K562 treated with DMSO at 1 percent for 4 hours (cell line): ENCODE measurements around the gene PRPH. TPM values are rescaled to one million over a fixed set of nuclear protein-coding genes. Genes with fewer than 3 reads are reported as not detected.

Experiments used
- total RNA-seq: library from RNA; unstranded; fragments of 300-600 nt; gene quantifications from 2 replicates; pipeline ENCODE4 v1.2.3, GENCODE V29; 2022; ENCODE audit not compliant: insufficient read depth

The PRPH gene
- total RNA-seq, result 1.4 and 3.5 TPM in 2 replicates

DNA sequence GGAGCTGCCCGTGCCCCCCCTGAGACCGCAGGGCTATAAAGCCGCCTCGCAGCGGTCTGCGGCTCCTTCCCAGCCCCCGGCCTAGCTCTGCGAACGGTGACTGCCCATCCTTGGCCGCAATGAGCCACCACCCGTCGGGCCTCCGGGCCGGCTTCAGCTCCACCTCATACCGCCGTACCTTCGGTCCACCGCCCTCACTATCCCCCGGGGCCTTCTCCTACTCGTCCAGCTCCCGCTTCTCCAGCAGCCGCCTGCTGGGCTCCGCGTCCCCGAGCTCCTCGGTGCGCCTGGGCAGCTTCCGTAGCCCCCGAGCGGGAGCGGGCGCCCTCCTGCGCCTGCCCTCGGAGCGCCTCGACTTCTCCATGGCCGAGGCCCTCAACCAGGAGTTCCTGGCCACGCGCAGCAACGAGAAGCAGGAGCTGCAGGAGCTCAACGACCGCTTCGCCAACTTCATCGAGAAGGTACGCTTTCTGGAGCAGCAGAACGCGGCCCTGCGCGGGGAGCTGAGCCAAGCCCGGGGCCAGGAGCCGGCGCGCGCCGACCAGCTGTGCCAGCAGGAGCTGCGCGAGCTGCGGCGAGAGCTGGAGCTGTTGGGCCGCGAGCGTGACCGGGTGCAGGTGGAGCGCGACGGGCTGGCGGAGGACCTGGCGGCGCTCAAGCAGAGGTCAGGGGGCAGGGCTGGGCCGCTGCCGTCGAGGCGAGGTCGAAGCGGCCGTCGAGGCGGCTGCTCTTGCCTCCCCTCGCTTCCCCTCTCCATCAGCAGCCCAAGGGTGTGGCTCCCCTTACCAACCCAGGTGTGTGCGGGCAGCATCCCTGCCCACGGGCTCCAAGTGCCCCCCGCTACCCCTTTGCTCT lies at the start of gene PRPH:
PRPH (plus strand) TSS at position 66 of the 855 bp plus-strand sequence; CDS start at position 120, 54 bp downstream.

GRCh38 chr12:49264873-49265792 lies 29.8 kb upstream of the PRPH start, which contains the start of gene TUBA1C:
TUBA1C (plus strand) TSS chr12:49265082; CDS start chr12:49265182, 100 bp downstream.

GRCh38 chr12:49322708-49323523 lies 28.0 kb downstream of the PRPH start, which contains the start of gene TROAP:
TROAP (plus strand) TSS chr12:49323255; CDS start chr12:49323609, 354 bp downstream.

DNA sequence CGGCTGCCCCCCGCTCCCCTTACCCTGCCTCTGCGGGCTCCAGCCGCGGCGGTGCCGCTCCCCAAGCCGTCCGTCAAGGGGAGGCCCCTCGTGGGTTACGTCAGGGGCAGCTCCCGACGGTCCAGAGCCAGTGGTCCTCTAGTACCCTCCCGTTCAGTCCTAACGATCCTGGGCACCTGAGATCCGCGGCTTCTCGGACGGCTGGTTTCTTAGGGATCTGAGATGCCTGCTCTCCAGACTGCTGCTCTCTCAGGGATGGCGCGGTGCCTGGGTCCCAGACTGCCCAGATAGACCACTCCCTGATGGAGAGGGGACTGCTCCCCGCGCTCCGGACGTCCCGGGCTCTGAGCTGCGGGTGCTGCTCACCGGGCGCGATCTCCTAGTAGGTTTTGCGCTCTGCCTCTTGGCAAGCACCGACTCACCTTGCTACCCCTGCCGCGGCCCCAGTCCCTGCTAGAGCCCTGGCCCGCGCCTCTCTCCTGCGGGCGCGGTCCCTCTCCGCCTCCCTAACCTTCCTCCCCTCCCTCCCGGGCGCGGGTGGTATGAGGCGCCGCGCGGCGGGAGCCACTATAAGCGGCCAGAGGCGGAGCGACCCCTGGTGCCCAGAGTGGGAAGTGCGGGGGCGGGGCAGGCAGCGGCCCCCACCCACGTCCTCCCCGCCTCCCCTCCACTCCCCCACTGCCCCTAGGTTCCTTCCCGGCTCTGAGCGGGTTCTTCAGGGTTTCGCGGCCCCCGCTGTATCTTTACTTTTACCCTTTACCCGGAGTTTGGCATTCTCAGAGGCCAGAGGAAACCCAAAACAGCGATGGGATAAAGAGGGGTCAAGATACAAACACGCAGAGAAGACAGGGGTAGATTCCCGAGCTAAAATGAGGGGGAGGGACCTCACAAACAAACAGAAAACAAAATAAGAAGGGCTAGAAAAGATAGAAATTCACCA lies 42.0 kb downstream of the PRPH start, which contains the start of gene C1QL4:
C1QL4 (minus strand) TSS at position 544 of the 940 bp plus-strand sequence. CDS start 711 bp downstream, outside the sequence.

GRCh38 chr12:49346659-49347310 lies 51.8 kb downstream of the PRPH start, which contains the start of gene DNAJC22:
DNAJC22 (plus strand) TSS chr12:49346888; CDS start chr12:49348873, 1,985 bp downstream.

Other genes starting within 250 kb of the PRPH start
- 31.9 and 41.7 TPM in 2 replicates for gene KMT2D, start 234.4 kb upstream of the PRPH start, total RNA-seq
- 14.1 and 17.7 TPM in 2 replicates for gene RHEBL1, start 225.2 kb upstream of the PRPH start, total RNA-seq
- gene DHH, start 200.3 kb upstream of the PRPH start, total RNA-seq, result 3.8 and 4.5 TPM in 2 replicates
- gene LMBR1L, start 184.3 kb upstream of the PRPH start, total RNA-seq, result 23.6 and 30.6 TPM in 2 replicates
- gene TUBA1B, start 163.8 kb upstream of the PRPH start, total RNA-seq, result 2,409 and 2,413 TPM in 2 replicates
- 27.3 and 34.8 TPM in 2 replicates for gene TUBA1A, start 106.1 kb upstream of the PRPH start, total RNA-seq
- gene TUBA1C, start 30.1 kb upstream of the PRPH start, total RNA-seq, result 705 and 867 TPM in 2 replicates
- 44.7 and 69.4 TPM in 2 replicates for gene TROAP, start 28.1 kb downstream of the PRPH start, total RNA-seq
- 1.7 and 2.1 TPM in 2 replicates for gene C1QL4, start 42.0 kb downstream of the PRPH start, total RNA-seq
- 0.35 TPM in 1 of 2 replicates, not detected in the other for gene DNAJC22, start 51.7 kb downstream of the PRPH start, total RNA-seq
- gene SPATS2, start 72.3 kb downstream of the PRPH start, total RNA-seq, result 12.8 and 13.6 TPM in 2 replicates
- 0.19 TPM in 1 of 2 replicates, not detected in the other for gene KCNH3, start 243.9 kb downstream of the PRPH start, total RNA-seq